ENCODE data around the gene SARDH. TPM values are rescaled to one million over a fixed set of nuclear protein-coding genes. Genes with fewer than 3 reads are reported as not detected.

SARDH gene
- total RNA-seq: 1 to 10 TPM in 1 of 3 donors, under 1 TPM in 2; 0.23 to 2.1 (median 0.46) TPM
- long read RNA-seq, donor 1, partial matches to known transcripts: 0 of 4 reads
- long read RNA-seq, donor 1, other reads (novel, unspliced or antisense): 3 of 4 reads
- long read RNA-seq, donor 2: 0 reads

DNA sequence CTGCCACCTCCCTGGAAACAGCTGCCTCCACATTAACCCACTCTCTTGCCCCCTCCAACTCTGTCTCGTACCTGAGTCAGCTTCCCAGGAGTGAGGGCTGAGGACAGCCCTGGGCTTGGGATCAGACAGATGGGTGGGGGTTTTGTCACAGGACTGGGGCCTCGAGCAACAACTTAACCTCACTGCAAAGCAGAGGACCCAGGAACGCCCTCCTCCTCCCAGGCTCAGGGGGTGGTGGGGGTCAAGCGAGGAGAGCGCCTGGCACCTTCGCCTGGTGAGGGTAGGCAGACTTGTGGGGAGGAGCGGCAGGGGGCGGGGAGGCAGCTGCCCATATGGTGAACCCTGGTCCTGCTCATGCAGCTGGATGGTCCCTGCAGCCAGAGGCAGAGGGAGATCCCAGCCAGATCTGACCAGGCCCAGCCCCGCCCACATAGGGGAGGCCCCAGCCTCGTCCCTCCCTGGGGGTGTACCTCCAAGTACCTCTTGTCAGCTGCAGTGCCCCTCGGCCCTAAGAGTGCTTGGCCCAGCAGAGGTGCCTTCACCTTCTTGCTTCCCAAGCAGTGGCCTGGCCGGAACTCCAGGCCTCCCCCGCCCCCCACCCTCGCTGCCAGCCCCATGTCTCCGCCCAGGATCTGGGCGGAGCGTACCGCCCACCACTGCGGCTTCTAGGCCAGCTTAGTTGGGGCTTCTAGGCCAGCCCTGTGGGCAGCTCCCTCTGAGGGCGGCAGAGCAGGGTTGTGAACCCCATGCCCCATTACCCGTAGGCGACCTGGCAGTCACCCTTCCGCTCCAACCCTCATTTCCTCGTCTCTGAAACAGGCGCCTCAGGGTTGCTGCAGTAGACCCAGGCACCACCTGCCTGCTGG, at the start of gene SARDH:
TSS of gene SARDH (minus strand) at position 579 of the 866 bp plus-strand sequence. CDS start 4,179 bp downstream, outside the sequence.
- TF ChIP-seq, protein P1, sequence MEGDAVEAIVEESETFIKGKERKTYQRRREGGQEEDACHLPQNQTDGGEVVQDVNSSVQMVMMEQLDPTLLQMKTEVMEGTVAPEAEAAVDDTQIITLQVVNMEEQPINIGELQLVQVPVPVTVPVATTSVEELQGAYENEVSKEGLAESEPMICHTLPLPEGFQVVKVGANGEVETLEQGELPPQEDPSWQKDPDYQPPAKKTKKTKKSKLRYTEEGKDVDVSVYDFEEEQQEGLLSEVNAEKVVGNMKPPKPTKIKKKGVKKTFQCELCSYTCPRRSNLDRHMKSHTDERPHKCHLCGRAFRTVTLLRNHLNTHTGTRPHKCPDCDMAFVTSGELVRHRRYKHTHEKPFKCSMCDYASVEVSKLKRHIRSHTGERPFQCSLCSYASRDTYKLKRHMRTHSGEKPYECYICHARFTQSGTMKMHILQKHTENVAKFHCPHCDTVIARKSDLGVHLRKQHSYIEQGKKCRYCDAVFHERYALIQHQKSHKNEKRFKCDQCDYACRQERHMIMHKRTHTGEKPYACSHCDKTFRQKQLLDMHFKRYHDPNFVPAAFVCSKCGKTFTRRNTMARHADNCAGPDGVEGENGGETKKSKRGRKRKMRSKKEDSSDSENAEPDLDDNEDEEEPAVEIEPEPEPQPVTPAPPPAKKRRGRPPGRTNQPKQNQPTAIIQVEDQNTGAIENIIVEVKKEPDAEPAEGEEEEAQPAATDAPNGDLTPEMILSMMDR (IDR thresholded peaks at IDR 0.05): no peak
- H3K4me3 ChIP-seq: no peak within 1 kb of the TSS
- peaks cover 7% of the 10 kb centered on the region for H3K4me1 ChIP-seq (ENCODE audit: low read depth)
- intact Hi-C loops (cut with DNase I, micrococcal nuclease): no loop called here
- ATAC-seq (peak; percentile 66), DNase-seq (peak in 2 of 3 donors; percentile 53 to 64)
- H3K9me3 ChIP-seq: no peaks in the 10 kb centered on the region
- no peaks in the 10 kb centered on the region for H3K36me3 ChIP-seq (ENCODE audit: low read depth)

- H3K4me1 ChIP-seq (ENCODE audit: low read depth): peaks cover 21% of the 10 kb centered on the region
- H3K4me3 ChIP-seq: no peak overlapping the region
- TF ChIP-seq, protein P1 (IDR thresholded peaks at IDR 0.05): no peak
- intact Hi-C loops (cut with DNase I, micrococcal nuclease): no loop called here
- no peaks in the 10 kb centered on the region for H3K9me3 ChIP-seq
- ATAC-seq: peak; percentile 73
- H3K36me3 ChIP-seq (ENCODE audit: low read depth): no peaks in the 10 kb centered on the region
- peak; percentile 76 to 86 (median 83) for DNase-seq
These were observed 49.5 kb upstream of the SARDH start for GRCh38 chr9:133787754-133788025.

DNA sequence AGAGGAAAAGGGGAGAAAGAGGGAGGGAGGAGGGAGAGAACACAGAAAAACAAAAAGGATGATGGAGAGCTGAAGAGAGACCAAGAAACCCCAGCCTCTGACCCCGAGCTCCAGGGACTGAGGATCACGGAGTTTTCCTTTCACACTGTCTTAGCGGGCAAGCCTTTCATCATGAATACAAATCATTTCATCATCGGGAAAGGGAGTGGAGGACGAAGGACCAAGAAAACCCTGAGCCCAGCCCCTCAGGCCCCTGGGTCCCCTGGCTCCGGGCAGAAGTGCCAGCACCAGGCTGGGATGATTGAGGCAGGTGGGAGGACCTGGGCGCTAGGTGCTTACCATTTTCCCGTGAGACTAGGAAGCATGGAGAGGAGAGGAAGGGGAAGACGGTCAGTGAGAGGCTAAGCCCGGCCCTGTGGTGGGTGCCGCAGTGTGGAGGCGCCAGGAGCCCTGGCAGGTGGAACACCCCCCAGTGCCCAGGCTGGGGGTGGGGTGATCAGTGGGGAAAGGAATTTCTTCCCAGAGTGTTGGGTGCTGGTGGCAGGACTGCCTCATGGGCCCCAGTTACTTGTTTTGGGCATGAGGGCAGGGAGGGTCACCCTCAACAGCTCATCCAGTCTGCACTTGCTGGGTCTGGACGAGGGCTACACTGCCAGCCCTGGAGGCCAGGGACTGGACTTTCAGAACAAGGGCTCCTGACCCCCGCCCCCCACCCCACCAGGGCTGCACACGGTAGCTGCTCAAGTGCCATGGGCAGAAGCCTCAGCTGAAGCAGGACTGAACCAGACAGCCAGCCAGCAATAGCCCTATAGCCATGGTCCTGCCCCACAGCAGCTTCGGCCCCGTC, 49.0 kb upstream of the SARDH start:
- DNase-seq (peak in 1 of 3 donors; percentile 39), ATAC-seq (no peak)
- H3K4me3 ChIP-seq: no peak overlapping the region
- TF ChIP-seq, protein P1 (IDR thresholded peaks at IDR 0.05): no peak
- no peaks in the 10 kb centered on the region for H3K36me3 ChIP-seq (ENCODE audit: low read depth)
- H3K9me3 ChIP-seq: no peaks in the 10 kb centered on the region
- intact Hi-C loops (cut with DNase I, micrococcal nuclease): no loop called here
- peaks cover 21% of the 10 kb centered on the region for H3K4me1 ChIP-seq (ENCODE audit: low read depth)

GRCh38 chr9:133786371-133786753, 48.2 kb upstream of the SARDH start:
- peak in 1 of 3 donors; percentile 66 for DNase-seq
- Histone ChIP-seq H3K9me3 (no peaks in the 10 kb centered on the region), H3K4me1 (ENCODE audit: low read depth) (peaks cover 21% of the 10 kb centered on the region), H3K36me3 (ENCODE audit: low read depth) (no peaks in the 10 kb centered on the region), H3K4me3 (no peak overlapping the region)
- intact Hi-C loops (cut with DNase I, micrococcal nuclease): no loop called here
- ATAC-seq: peak; percentile 2
- TF ChIP-seq, protein P1 (IDR thresholded peaks at IDR 0.05): no peak

DNA sequence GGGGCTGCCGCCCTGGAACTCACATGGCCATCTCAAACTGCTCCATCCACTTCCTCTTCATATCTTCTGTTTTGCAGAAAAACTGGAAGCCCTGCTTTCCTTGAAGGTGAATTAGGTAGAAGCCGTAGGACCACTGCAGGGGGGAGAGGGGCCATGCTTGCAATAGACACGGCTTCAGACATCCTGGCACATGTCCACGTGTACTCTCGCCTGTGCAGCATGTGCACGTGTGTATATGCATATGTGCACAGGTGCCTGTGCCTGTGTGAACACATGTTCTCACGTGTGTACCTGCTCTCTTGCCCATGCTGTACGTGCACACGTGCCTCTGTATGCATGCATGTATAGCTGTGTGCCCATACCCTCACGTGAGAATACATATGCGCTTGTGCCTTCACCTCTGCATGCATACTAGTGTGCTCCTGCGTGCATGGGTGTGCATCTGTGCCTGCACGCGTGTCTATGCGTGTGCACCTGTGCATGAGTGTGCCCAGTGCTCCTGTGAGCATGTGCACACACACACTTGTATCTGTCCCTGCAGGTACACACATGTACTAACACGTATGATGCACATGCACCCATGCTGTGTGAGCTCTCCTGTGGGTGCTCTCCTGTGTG, 47.7 kb upstream of the SARDH start:
- ATAC-seq (no peak), DNase-seq (peak in 1 of 3 donors; percentile 23)
- H3K36me3 ChIP-seq (ENCODE audit: low read depth): no peaks in the 10 kb centered on the region
- intact Hi-C loops (cut with DNase I, micrococcal nuclease): no loop called here
- no peaks in the 10 kb centered on the region for H3K9me3 ChIP-seq
- peaks cover 21% of the 10 kb centered on the region for H3K4me1 ChIP-seq (ENCODE audit: low read depth)
- H3K4me3 ChIP-seq: no peak overlapping the region
- TF ChIP-seq, protein P1 (IDR thresholded peaks at IDR 0.05): no peak
